NCI-H748 (cell line): ENCODE measurements around the gene SORCS2.
A peak's percentile ranks its signal among the peaks of the same experiment; 100 is the strongest.

Experiments
- DNase-seq: peaks from one replicate; lab custom pipeline; 2025; ENCODE audit not compliant: unreplicated experiment; lab: John Stamatoyannopoulos, UW

Gene SORCS2

DNA sequence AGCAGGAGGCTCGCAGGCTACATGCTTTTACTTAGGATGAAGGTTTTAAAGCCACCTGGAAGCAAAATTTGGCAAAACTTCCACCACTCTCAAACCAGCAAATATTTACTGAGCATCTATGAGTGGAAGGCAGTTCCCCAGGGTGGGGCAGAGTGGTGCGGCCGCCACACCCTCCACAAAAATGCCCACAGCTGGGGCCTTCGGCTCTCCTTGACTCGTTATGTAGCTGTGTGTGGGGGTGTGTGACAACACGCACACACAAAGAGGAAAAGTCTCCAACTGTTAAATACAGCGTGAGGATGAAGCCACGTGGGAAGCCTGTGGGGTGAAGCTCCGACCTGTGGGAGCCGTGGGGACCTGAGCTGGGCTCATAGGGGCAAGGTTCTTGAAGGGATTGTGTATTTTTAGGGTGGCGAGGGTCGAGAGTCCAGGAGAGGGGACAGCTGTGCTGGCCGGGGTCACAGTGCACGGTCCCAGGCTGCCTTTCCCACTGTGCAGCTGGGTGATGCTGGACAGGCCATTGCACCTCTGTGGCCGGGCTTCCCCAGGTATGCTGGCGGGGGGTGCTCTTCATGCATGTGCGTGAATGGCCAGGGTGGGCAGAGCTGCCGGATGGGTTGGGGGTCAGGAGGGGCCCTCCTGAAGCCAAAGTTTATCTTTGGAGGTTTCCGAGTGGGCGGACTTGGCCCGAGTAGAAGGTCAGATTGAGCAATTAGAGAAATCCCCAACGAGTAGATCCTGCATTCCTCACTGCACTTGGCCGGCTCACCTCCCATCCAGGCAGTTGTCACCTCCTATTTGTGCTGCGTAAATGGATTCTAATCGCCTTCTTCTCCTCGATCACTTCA, 25.4 kb downstream of the SORCS2 start:
- no peak for DNase-seq

DNA sequence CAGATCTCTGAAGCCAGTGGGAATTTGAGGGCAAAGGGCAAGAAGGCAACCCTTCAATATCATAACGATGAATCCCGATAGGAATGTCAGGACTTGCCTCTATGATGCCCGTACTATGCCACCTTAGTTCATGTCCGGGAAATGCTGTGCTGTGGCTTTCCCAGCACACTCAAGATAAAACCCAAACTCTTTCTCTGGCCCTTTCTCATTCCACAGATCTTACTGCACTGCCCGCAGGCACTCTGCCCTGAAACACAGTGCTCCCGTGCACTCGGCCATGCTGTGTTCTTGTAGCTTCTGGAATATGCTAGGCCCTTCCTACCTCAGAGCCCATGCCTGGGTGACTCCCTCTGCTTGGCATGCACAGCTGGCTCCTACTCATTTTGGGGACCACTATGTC, 26.3 kb downstream of the SORCS2 start:
- DNase-seq, result no peak

DNA sequence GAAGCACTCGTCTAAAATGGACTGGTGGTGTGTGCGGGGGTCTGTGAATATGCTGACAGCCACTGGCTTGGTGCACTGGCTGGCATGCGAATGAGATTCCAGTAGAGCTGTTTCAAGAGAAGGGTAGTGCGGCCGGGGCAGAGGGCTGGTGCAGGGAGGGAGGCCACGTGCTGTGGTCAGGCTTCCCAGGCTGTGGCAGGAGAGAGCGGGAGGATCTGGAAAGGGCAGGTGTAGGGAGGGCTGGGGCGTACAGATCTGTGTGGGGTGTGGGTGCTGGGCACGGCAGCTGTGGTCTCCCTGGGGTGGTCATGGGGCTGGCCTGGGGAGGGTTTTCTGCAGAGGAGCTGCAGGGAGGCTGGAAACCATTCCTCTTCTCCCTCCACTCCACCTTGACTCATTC, 30.2 kb downstream of the SORCS2 start:
- DNase-seq, result no peak

DNA sequence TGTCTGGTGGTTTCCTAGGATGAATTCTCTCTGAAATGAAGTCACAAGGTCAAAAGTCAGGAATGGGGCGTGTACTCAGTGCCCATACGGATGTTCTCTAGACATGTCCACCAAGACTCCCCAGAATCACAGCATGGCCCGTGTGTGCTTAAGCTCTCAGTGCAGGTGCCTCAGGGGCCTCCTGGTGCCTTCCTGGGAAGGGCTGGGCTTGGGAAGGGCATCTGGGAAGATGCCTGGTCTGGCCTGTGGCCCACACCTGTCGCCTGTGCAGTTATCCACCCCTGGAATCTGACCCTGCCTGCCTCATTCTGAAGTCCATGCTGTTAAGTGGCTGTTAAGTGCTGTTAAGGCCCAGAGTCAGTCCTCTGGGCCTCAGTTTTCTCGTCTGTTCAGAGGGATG, 31.2 kb downstream of the SORCS2 start:
- no peak for DNase-seq

DNA sequence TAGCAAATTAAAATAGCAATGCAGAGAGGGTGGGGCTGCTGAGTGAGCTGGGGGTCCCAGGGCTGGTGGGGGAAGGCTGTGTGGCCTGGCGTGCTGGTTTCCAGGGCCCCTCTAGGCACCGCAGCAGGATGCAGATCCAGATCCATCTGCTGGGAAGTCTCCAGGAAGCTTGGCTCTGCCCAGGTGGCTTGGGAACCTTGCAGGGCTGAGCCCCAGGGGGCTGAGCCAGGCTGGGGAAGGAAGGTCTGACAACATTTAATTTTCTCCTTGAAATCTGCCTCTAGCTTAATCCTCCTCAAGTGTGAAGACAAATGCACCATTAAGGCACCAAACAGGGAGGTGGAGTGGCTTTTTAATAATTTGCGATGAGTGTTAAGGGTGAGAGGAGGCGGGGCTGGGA, 31.7 kb downstream of the SORCS2 start:
- DNase-seq, result no peak

DNA sequence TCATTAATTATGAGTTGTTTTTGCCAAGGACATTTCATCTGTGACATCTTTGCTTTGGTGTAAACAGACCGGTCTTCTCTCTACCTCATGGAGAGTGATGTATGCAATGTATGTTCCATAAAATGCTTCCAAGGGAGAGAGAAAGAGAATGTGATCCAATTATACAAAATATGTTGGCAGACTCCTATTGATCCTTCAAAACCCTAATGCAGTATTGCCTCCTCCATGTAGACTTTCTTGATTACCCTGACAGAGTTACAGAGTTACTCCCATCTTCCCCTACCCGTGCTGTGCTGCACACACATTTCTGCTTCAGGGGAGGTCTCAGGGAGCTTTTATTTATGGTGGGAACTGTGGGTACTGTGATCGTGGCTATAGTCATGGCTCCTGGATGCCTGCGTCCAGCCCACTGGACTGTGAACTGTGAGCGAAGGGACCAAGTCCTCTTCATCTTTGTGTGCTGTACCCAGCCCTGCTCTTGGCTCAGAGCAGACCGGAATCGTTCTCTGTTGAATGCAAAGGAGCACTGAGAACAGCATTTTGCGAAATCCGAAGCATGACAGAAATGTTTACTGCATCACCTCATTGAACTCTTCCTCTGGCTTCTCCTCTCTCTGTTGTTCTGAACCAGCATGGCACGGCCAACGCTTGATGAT, 32.7 kb downstream of the SORCS2 start:
- no peak for DNase-seq

DNA sequence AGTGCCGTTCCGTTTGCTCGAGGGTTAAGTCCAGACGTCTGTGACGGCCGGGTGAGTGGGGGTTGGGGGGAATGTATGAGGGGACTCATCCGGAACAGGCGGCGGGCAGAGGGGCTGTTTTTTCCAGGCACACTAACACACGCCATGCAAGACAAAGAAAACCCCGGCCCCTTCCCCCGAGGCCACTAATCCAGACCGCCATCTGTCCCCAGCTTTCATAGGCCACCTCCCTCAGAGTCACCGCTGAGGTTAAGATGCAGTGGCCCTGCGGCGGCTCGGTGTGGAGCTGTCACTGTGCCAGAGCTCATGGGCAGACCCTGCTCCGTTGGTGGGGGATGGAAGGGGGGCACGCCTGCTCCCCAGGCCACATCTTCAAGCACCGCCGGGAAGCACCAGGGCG, 34.1 kb downstream of the SORCS2 start:
- DNase-seq, result no peak

DNA sequence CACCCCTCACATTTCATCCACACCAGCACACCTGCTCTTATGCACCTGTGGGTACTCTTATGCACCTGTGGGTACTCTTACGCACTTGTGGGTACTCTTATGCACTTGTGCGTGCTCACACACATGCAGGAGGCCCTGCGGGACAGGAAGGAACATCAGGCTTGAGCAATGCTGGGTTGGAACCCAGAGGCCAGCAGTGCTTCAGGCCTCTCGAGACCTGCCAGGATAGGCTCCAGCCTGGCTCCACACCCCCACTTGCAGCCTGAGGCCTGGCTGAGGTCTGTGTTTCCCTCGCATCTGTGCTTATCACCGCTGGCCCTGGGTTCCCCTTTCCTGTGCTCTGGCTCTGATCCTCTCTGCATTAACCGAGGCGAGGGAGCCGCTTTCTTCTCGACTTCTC, 34.7 kb downstream of the SORCS2 start:
- peak; percentile 19 for DNase-seq

DNA sequence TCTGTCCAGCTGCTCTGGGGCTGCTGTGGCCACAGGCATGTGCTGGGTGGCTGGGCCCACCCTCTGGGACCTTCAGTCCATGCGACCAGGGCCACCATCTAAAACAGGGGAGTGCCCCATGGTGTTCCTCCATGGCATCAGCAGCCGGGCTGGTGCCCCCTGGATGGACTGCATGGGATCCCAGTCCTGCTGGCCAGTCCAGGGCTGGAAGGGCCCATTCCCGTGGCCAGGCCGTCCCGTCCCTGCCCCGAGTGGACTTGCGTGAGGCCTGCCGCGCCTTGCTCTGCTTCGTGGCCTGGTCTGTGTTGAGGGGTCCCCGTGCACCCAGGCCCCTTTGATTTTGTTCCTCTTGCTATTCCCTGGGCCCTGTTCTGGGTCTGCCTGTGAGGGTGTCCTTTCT, 36.4 kb downstream of the SORCS2 start:
- DNase-seq, result no peak

DNA sequence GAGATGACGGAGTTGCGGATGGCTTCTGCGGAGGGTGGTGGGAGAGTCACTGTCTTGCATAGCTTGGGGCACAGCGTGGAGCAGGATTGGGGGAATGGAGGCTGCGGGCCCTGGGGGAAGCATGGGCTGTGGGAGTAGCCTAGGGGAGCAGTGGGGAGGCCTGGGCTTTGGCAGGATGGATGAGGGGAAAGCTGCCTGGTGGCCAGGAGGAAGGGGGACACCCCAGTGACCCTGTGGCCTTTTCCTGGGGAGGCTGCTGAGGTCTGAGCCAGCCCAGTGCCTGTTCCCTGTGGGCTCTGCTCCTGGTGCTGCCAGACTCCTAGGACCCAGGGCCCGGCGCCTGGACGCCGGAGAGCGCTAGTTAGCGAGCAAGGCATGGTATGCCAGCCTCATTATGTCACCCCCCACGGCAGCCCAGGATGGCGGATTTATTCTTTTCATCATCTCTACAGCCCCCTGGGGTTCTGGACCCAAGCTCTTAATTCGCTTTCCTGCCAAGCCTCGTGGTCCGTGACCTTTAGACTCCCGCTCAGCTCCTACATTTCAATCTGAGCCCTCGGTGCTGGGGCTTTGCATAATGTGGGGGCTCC, 39.8 kb downstream of the SORCS2 start:
- no peak for DNase-seq

DNA sequence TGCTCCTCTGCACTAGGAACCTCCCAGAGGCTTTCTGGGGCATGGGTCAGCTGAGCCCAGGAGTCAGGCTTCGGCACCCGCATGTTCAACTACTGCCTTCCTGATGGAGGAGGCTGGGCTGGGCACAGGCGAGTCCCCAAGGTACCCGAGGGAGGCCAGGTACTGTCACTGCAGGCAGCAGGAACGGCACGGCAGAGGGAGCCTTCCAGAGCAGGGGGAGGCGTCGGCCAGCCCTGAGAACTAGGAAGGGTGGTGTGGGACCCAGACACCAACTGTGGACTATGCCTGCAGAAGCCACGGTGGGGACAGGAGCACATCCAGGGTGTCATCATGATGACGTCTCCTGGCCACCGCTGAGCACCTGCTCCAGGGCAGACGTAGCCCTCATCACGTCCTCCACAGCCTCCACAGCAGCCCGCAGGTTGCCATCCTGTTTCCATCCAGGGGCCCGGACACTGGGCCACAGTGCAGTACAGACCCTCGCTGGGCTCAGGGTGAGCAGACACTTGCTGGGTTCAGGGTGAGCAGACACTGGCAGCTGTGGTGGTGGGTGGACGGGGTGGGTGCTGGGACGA, 40.8 kb downstream of the SORCS2 start:
- no peak for DNase-seq

DNA sequence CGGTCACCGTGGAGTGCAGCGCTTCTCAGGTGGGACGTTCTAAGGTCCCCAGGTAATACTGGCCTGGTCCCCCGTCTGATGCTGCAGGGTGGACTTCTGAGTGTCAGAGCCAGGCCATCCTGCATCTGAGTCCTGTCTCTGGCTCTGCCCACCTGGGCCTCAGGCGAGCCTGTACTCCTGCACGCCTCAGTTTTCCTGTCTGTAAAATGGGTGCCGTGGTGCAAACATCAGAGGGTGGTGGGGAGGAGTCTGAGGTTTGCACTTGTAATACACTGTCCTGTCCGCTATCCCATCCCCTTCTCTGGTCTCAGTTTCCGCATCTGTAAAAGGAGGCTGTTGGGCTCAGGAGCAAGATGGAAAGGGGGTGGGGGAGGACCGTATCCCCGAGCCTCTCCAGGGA, 41.3 kb downstream of the SORCS2 start:
- DNase-seq, result no peak

DNA sequence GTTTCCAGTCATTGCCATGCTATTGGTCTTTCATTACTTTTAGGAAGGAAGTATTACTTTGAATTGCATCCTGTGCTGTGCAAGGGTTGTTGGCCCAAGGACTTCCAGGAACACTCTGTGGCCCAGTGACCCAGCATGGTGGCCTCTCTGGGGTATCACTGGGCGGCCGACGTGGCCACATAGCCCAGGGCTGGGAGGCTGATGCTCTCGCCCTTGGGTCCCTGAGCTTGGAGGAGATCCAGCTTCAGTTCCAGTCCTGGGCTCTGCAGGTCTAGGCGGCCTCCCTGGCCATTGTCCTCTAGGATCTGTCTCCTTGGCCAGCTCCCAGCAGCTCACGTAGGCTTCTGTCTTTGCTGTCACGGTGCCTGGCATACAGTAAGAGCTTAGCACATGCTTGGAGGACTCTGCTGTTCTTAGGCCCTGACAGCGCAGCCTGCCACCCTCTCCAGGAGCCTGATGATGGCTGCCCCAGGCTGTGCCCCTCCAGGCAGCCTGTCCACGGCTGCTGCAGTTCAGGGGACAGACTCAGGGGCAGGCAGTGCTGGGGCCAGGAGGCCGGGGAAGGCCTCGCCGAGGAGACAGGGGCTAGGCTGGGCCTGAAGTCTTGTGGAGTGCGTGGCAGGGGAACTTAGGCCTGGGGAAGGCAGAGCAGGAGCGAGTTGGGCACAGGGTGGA, 42.2 kb downstream of the SORCS2 start:
- DNase-seq, result no peak

DNA sequence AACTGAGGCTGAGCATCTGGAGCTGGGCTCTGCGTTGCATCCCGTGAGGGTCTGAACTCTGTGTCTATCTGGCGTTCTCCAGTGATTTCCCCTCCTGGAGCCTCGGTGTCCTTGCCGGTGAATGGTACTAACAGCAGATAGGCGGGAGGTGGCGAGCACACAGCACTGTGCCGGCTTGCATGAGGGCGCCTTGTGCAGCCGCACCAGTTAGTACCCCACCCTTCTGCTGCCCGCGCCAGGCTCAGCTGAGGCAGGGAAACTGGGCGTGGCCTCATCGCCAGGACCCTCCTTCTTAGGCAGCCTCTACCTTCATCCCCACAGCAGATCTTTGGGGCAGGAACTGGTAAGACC, 42.7 kb downstream of the SORCS2 start:
- DNase-seq, result no peak

DNA sequence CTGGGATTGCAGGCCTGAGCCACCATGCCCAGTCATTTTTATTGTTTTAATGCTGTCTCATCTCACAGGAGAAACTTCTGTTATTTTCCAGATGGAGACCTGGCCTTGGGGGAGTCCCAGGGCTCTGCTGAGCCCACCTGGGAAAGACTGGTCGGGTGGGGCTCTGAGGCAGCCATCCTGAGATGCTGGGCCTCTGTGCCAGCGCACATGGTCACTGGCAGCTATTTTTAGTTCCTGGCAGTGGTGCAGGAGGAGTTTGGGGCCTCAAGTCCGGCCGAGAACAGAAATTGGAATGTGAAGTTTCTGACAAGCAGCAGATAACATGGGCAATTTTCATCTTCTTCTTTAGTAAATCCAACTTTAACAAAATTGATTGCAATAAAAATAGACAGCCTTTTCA, 44.5 kb downstream of the SORCS2 start:
- DNase-seq, result no peak

DNA sequence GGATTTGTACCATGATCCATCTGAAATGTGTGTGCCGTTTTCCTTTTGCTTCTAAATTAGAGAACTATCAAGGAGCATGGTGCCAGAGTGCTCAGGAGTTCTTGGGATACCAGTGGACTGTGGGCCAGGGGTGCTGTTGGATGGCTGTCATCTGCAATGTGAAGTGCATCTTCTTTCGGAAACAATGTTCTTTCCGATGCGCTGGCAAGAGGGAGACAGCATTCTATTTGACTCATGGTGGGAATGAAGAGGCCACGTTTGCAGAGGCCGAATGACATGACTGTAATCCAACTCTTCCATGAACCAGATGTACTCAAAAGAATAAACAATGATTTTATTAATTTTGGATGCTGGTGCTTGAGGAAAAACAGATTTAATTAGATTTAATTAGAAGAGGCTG, 45.5 kb downstream of the SORCS2 start:
- no peak for DNase-seq

DNA sequence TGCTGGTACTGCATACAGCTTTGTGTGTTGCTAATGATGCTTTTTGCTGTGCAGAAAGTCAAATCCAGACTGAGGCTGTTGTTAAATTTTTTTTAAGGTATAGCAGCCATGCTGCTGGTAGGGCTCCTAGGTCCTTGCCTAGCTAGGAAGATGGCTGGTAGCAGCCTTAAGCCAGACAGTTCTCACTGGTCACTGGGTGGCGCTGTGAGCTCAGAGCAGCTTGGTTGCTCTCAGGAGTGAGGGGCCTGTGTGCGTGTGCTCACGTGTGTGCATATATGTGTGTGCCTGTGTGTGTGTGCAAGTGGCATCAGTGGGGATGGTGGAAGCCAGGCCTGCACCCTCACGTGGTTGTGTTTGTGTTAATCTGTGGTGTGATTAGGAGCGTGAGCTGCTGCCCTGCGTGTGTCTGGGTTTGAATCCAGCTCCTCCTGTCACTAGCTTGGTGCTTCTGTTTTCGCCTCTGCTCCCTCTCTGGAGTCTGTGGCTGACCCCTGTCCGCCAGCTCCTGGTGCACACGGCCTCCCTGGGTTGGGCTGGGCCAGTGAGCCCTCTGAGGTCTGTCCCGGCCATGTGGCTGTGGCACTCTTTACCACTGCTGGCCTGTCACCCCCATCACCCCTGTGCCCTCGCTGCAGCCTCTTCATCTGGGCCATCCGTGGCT, 46.1 kb downstream of the SORCS2 start:
- DNase-seq, result peak; percentile 16

DNA sequence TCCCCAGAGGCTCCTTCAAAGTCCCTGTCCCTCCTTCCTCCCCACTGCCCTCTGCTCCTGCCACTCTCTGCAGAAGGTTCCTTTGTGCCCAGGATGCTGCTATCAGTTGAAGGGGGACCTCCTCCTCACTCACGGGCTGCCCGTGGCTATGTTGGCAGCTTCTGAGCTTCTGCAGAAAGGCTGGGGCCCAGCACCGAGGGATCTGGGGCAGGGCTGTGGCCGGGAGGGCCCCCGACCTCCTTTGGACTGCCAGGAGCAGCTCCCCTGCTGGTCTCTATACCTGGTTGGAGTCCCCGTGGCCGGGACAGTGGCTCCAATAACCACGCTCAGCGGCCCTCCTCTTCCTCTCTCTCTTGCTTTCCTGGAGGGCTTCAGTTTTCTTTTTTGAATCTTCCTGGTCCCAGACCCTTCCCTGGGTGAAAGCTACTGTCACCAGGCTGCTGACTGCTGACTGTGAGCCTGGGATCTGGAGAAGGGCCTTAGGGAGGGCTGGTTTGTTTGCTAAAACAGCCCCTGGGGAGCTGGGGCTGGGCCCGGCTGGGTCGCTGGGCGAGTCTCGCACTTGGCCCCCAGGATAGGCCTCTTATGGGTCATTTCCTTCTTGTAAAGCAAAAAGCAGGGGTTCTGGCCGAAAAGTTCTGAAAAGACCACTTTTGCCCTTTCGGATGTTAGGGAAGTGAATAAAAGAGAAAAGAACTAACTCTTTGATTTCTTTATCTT, 46.9 kb downstream of the SORCS2 start:
- no peak for DNase-seq

DNA sequence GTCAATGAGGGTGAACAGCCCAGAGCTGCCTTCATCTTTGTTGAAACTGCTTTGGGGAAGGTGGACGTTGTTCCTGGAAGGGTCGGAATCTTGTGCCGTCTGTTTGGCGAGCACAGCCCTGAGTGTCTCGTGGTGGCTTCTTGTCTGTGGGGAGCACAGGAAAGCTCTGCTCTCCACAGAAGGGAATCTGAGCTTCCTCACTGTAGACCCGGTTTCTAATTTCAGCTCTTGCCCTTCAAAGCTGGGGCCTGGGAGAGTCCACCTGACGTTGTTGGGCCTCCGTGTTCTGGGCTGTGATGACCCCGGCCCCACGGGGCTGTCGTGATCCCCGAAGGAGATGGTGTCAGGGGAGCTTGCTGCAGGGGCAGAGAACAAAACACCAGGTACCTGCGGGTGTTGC, 47.5 kb downstream of the SORCS2 start:
- no peak for DNase-seq

DNA sequence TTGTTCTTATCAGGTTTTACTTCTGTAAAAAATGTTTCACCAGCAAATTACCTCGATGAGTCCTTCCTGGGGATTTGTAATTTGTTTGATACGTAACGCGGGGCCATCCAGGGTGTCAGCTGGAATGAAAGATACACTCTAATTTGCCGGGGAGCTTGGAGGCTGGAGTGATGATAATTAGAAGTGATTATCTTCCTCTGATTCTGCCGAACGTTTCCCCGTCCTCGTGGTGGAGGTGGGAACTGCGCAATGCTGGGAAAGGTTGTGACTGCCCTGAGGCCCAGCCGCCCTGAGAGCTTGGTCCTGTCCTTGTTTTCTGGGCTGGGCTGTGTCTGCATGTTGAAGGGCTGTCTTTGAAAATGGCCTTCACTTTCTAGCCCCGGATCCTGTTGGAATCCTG, 48.0 kb downstream of the SORCS2 start:
- peak; percentile 1 for DNase-seq
